GM10248 (cell line): ENCODE data around the gene MAP3K4.
"Not testable (repeated sequence)": the region's sequence is repeated elsewhere in the genome, so short reads cannot be mapped to it uniquely, and the experiment has no call there.

Experiments
- CTCF ChIA-PET: fragments of 300-600 bp; sonication (Branson Sonifier 250); formaldehyde crosslinking; extraction: SDS; loops from one replicate; lab custom pipeline; 2021; ENCODE audit warnings: antibody characterized with exemption; lab: Yijun Ruan, JAX
- POLR2A ChIA-PET: fragments of 350-650 bp; sonication (Branson Sonifier 250); formaldehyde crosslinking; extraction: SDS; loops from one replicate; lab custom pipeline; 2020; ENCODE audit warnings: antibody characterized with exemption; lab: Yijun Ruan, JAX
- DNase-seq: peaks from one replicate; pipeline ENCODE4 v3.0.0; 2012; ENCODE audit errors: extremely low spot score
- TF ChIP-seq, protein P1 (sequence below): IDR thresholded peaks from 2 replicates; pipeline ENCODE4 v1.5.1; 2012; ENCODE audit warnings: mild to moderate bottlenecking, low read depth; ENCODE audit errors: extremely low read depth, missing control alignments, control extremely low read depth

Gene MAP3K4

DNA sequence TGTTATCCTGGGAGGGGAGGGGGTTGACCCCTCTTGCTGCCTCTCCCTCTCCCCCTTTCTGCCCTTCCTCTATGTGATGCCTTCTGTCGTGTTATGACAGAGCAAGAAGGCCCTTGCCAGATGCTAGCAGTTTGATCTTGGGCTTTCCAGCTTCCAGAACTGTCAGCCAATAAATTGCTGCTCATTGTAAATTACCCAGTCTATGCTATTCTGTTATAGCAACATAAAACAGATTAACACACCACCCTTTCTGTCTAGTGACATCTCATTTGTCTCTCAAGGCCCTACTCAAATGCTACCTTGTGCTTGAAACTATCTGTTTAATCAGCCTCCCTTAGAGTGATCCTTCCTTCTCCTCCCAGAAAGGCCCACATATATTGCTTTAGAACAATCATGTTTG is 16.4 kb upstream of the MAP3K4 start:
- no peak for DNase-seq
- ChIA-PET CTCF (no interaction called here), POLR2A (no interaction called here)
- TF ChIP-seq, protein P1, sequence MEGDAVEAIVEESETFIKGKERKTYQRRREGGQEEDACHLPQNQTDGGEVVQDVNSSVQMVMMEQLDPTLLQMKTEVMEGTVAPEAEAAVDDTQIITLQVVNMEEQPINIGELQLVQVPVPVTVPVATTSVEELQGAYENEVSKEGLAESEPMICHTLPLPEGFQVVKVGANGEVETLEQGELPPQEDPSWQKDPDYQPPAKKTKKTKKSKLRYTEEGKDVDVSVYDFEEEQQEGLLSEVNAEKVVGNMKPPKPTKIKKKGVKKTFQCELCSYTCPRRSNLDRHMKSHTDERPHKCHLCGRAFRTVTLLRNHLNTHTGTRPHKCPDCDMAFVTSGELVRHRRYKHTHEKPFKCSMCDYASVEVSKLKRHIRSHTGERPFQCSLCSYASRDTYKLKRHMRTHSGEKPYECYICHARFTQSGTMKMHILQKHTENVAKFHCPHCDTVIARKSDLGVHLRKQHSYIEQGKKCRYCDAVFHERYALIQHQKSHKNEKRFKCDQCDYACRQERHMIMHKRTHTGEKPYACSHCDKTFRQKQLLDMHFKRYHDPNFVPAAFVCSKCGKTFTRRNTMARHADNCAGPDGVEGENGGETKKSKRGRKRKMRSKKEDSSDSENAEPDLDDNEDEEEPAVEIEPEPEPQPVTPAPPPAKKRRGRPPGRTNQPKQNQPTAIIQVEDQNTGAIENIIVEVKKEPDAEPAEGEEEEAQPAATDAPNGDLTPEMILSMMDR = no peak

DNA sequence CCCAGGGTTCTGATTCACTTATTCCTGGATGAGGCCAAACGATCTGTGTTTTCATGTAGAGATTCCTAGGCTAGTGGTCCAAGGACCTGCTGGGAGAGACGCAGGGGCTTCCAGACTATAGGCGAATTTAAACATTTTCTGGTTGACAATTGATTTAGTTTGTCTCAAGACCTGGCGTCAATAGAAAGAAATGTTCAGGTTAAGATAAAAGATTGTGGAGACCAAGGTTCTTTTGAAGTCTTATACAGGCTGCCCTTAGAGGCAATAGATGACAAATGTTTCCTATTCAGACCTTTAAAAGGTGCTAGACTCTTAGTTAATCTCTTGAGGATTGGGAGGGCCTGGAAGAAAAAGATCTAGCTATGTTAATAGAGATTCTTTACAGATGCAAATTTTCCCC is 15.6 kb upstream of the MAP3K4 start:
- CTCF ChIA-PET, POLR2A ChIA-PET: not testable (repeated sequence)

DNA sequence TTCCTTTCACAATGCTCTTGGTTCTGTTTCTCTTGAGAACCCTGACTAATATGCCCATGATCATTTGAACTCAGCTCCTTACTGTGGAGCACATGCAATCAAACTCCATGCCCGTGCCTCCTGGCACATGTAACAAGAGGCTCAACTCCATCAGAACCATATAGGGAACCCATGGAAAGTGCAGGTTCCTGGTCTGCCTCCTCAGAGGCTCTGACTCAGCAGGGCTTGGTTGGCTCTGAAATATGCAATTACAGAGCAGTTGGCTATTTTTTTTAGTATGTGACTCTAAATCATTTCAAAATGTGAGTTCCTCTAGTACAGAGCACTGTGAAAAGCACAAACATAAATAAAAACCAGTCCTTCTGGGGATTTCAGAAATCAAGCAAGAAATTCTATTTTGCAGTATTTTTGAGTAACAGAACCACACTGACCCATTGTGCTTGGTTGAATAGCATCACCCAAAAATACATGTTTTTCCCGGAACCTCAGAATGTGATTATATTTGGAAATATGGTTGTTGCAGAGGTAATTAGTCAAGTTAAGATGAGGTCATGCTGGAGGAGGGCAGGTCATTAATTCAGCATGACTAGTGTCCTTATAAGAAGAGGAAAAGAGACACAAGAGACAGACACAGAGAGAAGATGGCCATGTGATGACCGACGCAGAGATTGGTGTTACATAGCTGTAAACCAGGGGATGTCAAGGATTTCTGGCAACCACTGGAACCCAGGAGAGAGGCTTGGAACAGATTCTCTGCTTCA is 13.2 kb upstream of the MAP3K4 start:
- ChIA-PET POLR2A (no interaction called here), CTCF (interaction anchor here (1.0 to 1.5 kb wide), 3 partner anchors 9 to 48 kb away, joined by 3 to 5 read pairs (median 4); no protein-coding TSS in a partner anchor)
- TF ChIP-seq, protein P1 = no peak
- DNase-seq = no peak

More for the DNA sequence above, 15.6 kb upstream of the MAP3K4 start:
- not testable (repeated sequence) for DNase-seq

DNA sequence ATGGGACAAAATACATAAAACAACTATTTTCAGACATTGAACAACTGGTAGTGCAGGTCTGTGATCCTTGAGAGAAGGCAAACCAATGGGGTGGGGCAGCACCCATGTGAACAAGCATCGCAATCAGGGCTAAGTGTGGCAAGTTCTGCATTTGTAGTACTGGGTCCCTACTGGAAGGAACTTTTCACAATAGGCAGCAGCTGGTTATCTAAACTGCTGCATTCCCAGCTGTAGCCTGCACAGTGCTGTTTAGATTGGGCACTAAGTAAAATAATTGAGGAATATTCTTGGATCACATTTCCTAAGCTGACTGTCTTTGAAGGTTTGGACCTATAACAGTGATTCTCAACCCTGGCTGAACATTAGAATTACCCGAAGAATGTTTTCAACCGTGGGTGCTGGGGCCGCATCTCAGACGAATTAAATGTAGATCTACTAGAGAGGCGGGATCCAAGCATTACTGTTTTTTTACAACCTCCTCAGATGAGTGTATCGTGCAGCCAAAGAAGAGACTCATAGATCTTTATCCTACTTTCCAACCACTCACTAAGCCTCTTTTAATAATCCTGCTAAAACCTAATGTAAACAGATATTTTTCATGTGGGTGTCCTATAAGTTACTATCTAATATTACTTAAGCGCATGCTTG is 12.4 kb upstream of the MAP3K4 start:
- TF ChIP-seq, protein P1 = no peak
- ChIA-PET POLR2A (no interaction called here), CTCF (interaction anchor here (1.4 to 1.5 kb wide), 2 partner anchors 10 to 49 kb away, joined by 4 to 5 read pairs; no protein-coding TSS in a partner anchor)
- no peak for DNase-seq

DNA sequence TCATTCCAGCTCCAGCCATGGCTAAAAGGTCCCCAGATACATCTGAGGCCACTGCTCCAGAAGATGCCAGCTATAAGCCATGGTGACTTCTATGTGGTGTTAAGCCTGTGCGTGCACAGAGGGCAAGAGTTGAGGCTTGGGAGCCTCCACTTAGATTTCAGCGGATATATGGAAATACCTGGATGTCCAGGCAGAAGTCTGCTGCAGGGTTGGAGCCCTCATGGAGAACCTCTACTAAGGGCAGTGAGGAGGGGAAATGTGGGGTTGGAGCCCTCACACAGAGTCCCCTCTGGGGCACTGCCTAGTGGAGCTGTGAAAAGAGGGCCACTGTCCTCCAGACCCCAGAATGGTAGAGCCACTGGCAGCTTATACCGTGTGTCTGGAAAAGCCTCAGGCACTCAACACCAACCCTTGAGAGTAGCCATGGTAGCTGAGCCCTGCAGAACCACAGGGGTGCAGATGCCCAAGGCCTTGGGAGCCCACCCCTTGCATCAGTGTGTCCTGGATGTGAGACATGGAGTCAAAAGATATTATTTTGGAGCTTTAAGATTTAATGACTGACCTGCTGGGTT is 8.1 kb upstream of the MAP3K4 start:
- POLR2A ChIA-PET, DNase-seq: not testable (repeated sequence)
- CTCF ChIA-PET = interaction anchor here (1.0 kb wide), 1 partner anchor 216 kb away, joined by 3 read pairs; no protein-coding TSS in a partner anchor

DNA sequence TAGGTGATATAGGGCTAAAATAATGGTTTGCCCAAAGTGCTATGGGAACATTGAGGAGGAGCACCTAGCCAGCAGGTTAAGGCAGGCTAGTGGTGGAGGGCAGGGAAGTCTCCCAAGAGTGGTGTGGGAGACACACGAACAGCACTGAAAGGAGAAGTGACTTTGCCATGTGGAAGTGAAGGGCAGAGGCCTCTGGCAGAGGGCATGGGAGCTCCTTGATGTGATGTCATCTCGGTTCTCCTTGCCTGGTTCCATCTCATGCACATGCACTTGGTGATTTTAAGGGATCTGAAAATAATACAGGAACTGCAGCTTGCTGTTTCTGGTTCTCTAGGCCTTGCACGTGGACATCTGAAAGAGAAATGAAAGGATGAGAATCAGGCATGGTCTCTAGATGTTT is 4.7 kb upstream of the MAP3K4 start:
- ChIA-PET POLR2A (no interaction called here), CTCF (no interaction called here)
- TF ChIP-seq, protein P1 = no peak
- DNase-seq = no peak

DNA sequence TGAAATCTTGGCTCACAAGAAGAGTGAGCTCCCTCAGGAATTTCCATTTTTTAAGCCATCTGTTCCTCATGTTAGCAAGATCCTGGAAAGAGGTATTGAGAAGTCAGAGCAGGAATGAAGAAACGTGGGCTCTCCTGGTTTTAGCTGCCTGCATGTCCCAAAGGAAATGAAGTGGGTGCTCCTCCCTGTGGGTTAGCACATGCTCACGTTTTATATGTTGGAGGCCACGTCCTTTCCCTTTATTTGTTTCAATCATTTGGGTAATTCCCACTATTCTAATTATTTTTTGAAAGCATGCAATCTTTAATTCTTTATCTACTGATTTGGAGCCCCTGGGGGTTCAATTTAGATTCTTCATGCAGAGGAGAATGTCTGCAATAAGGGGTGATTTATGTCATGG is 4.3 kb upstream of the MAP3K4 start:
- DNase-seq = no peak
- TF ChIP-seq, protein P1 = no peak
- ChIA-PET POLR2A (no interaction called here), CTCF (no interaction called here)
